Coronary artery (tissue), 2 donors: ENCODE measurements around the gene NECTIN4.
"Not testable (repeated sequence)": the region's sequence is repeated elsewhere in the genome, so short reads cannot be mapped to it uniquely, and the experiment has no call there.

Experiments used
- DNase-seq: peaks from one replicate; pipeline ENCODE4 v3.0.0-alpha.2; 2017; ENCODE audit warnings: low spot score
- H3K27ac ChIP-seq, 2 donors: fragments of 200-600 bp; sonication (generic); one replicate each; pipeline ENCODE4 v1.5.1; 2016 to 2019
- H3K4me3 ChIP-seq: fragments of 200-600 bp; sonication (generic); 2 replicates; pipeline ENCODE4 v1.5.1; 2016; ENCODE audit warnings: mild to moderate bottlenecking, moderate library complexity
- TF ChIP-seq, protein P1 (sequence below): fragments of 200-600 bp; sonication (generic); IDR thresholded peaks from one replicate; pipeline ENCODE4 v1.5.1; 2019; ENCODE audit warnings: antibody characterized with exemption

NECTIN4 gene

DNA sequence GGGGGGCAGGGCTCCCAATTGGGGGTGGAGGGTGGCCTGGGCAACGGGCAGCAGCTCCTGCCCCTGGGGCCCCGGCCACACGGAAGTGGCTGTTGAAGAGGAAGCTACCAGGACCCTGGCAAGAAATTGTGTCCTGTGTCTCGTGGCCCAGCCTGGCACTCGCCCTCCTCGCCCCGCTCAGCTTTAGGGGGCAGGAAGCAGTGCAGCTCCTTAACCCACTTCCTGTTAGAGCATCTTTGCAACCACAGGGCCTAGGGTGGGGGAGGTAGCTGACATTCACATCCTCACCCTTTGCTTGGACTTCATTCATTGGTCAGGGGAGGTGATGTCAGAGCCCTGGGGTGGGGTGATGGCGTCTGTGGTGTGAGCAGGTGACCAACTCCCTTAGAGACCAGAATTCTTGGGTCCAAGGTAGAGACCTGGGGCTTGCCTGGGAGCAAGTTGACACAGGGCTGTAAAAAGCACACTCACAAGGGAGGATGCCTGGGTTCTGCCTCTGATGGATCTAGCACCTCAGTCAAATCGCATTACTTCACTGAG lies 19.6 kb downstream of the NECTIN4 start, which contains the start of gene ARHGAP30:
Gene ARHGAP30, minus strand, starts transcription at position 161 of the 540 bp plus-strand sequence. CDS start 267 bp downstream, outside the sequence.
- TF ChIP-seq, protein P1, sequence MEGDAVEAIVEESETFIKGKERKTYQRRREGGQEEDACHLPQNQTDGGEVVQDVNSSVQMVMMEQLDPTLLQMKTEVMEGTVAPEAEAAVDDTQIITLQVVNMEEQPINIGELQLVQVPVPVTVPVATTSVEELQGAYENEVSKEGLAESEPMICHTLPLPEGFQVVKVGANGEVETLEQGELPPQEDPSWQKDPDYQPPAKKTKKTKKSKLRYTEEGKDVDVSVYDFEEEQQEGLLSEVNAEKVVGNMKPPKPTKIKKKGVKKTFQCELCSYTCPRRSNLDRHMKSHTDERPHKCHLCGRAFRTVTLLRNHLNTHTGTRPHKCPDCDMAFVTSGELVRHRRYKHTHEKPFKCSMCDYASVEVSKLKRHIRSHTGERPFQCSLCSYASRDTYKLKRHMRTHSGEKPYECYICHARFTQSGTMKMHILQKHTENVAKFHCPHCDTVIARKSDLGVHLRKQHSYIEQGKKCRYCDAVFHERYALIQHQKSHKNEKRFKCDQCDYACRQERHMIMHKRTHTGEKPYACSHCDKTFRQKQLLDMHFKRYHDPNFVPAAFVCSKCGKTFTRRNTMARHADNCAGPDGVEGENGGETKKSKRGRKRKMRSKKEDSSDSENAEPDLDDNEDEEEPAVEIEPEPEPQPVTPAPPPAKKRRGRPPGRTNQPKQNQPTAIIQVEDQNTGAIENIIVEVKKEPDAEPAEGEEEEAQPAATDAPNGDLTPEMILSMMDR: no peak
- no peak for DNase-seq
- peak within 1 kb of the TSS; percentile 65 for H3K4me3 ChIP-seq
- peak within 1 kb of the TSS in 1 of 2 donors; percentile 80 for H3K27ac ChIP-seq

DNA sequence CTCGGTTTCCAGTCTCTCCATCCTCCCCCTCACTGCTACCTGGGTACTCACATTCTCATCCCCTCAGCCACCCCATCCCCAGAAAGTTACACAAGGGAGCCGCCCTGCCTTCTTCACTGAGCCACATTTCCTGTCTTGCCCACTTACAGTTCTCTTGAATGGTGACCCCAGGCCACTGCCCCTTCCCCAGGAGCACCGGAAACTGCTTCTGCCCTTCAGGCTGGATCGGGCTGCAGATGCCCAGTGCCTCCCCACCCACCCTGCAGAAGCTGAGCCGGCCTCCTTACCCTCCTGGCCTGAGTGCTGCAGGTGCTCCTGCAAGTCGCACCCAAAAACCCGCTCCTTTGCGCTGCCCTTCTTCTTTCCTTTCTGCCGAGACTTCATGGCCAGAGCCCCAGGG lies 20.1 kb downstream of the NECTIN4 start:
- Histone ChIP-seq H3K27ac (peak overlapping the region in 1 of 2 donors; percentile 80), H3K4me3 (peak overlapping the region; percentile 65)
- no peak for DNase-seq
- TF ChIP-seq, protein P1: no peak

DNA sequence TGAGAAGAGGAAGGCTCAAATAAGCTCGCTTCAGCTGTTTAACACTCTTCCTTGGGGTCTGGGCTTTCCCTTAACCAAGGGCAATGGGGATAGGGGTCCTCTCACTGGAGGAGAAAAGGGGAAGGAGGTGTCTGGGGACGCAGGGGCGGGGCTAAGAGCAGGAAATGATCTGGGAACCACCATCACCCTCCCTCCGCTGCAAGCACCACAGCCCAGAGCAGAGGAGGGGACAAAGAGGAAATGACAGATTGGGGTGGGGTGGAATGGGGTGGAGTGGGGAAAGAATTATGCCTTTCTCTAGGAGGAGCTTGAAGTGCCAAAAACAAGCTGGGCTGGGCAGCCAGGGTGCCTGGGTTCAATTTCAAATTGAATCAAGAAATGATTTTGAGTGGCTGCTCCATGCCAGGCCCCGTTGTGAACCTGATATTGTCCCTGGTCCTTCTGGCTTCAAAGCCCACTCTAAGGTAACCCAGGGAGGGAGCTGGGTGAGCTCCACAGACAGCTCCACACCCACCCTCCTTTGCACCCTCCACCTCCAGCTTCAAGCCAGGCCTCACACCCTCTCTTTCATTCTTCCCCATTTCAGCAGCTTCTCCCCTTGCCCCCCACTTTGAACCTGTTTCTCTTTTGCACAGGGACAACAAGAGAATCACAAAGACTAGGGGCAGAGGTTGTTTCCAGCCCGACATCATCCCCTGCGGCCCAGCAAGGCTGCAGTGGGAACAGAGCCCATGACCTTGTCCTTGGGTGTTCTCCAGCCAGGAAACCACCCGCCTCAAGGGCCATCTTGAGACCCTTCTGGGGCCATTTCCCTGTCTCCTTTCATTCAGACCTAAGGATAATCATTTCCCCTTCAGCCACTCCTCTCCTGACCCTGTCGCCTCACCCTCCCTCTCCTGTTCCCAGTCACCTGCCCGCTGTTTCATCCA lies 20.8 kb downstream of the NECTIN4 start:
- H3K4me3 ChIP-seq: peak overlapping the region; percentile 65
- TF ChIP-seq, protein P1: no peak
- peak overlapping the region in 1 of 2 donors; percentile 80 for H3K27ac ChIP-seq
- DNase-seq: no peak

DNA sequence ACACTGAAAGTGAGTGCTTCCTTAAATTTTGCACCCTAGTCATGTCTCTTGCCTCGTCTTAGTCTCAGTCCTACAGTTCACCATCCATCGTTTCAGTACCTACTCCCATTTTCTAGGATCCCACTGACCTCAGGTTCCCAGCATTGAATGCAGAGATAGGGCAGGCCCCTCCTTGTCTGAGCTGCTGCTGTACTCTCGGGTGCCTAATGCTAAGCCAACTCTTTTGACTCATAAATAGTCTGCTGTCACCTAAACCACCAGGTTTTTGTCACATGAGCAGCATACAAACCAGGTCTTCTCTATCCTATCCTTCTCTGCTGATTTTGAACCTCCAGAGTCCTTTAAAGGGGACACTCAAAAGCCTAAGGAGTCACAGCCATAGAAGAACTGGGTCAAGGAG lies 22.7 kb downstream of the NECTIN4 start:
- DNase-seq: no peak
- no peak overlapping the region for H3K4me3 ChIP-seq
- TF ChIP-seq, protein P1: no peak
- no peak overlapping the region for H3K27ac ChIP-seq

DNA sequence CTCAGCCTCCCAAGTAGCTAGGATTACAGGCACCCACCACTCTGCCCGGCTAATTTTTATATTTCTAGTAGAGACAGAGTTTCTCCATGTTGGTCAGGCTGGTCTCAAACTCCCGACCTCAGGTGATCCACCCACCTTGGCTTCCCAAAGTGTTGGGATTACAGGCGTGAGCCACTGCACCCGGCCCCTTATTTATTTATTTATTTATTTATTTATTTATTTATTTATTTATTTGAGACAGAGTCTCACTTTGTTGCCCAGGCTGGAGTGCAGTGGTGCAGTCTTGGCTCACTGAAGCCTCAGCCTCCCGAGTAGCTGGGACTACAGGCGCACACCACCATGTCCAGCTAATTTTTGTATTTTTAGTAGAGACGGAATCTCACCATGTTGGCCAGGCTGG lies 23.7 kb downstream of the NECTIN4 start:
- H3K4me3 ChIP-seq, DNase-seq, H3K27ac ChIP-seq: not testable (repeated sequence)

DNA sequence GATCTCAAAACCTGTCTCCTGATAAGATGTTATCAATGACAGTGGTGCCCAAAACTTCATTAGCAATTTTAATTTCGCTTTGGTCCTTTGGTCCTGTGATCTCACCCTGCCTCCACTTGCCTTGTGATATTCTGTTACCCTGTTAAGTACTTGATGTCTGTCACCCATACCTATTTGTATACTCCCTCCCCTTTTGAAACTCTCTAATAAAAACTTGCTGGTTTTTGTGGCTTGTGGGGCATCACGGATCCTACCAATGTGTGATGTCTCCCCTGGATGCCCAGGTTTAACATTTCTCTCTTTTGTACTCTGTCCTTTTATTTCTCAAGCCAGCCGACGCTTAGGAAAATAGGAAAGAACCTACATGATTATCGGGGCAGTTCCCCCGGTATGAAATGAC lies 25.4 kb downstream of the NECTIN4 start:
- not testable (repeated sequence) for DNase-seq, H3K4me3 ChIP-seq, H3K27ac ChIP-seq

DNA sequence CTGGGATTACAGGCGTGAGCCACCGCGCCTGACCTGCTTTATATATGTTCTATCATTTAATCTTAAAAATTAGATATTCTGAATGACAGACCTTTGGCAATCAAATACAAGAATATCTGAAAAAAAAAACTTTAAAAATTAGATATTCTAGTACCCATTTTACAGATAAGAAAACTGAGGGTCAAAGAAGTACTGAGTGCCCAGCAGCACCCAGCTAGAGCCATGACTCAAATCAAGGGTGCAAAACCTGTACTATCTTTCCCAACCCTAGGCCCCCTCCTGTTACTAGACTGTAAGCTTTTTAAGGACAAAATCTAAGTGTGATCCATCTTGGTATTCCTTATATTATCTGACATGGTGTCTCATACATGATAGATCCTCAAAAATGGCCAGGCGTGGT lies 27.9 kb downstream of the NECTIN4 start:
- TF ChIP-seq, protein P1: no peak
- no peak for DNase-seq
- no peak overlapping the region for H3K4me3 ChIP-seq
- no peak overlapping the region for H3K27ac ChIP-seq

DNA sequence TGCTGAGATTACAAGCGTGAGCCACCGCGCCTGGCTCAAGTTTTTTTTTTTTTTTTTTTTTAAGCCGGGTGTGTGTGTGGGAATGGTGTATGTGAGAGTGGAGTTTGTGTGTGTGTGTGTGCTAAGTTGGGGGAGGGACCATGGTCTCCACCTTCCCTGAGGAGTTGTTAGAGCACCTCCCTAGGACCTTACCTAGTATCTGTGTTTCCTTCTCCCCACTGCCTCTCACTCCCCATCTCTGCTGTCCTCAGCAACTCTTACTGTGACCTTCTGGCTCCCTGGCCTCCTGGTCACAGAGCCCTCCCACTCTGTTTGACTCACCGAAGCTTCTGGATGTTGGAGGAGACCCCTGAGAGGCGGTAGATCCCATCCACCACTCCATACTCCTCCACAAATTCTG lies 30.1 kb downstream of the NECTIN4 start:
- TF ChIP-seq, protein P1: no peak

More for the DNA sequence above, 30.1 kb downstream of the NECTIN4 start:
- no peak for DNase-seq
- H3K27ac ChIP-seq: no peak overlapping the region
- H3K4me3 ChIP-seq: no peak overlapping the region
